Lower lobe of right lung (tissue), 2 donors: ENCODE data around the gene TP63. TPM values are rescaled to one million over a fixed set of nuclear protein-coding genes. Genes with fewer than 3 reads are reported as not detected.

Experiments
- ATAC-seq, 2 donors: fragments of 200-7000 bp; cut with Tn5 transposase; one replicate each; pipeline ENCODE4 v1.9.1; 2020 to 2022; ENCODE audit warnings: mild to moderate bottlenecking in 2 of 2, moderate library complexity in 2 of 2
- DNase-seq: peaks from one replicate; pipeline ENCODE4 v3.0.0-alpha.2; 2020
- H3K27ac ChIP-seq: fragments of 200-600 bp; one replicate; pipeline ENCODE4 v1.8.0; 2022
- H3K27me3 ChIP-seq: fragments of 200-600 bp; one replicate; pipeline ENCODE4 v1.8.0; 2022; ENCODE audit warnings: low read depth
- H3K36me3 ChIP-seq: fragments of 200-600 bp; one replicate; pipeline ENCODE4 v1.8.0; 2022; ENCODE audit warnings: mild to moderate bottlenecking
- H3K4me1 ChIP-seq: fragments of 200-600 bp; one replicate; pipeline ENCODE4 v1.8.0; 2022
- H3K4me3 ChIP-seq: fragments of 200-600 bp; one replicate; pipeline ENCODE4 v1.8.0; 2022; ENCODE audit warnings: mild to moderate bottlenecking
- H3K9me3 ChIP-seq: fragments of 200-600 bp; one replicate; pipeline ENCODE4 v1.8.0; 2022
- intact Hi-C: fragments of 100-400 bp; cut with DNase I; formaldehyde crosslinking; loops from one replicate; pipeline ENCODE4 v1.11.0; 2022
- total RNA-seq: library from RNA; stranded (reverse); fragmentation: NEBNext Ultra II Directional; extraction: Animal tissue kit (Norgen Biotek cat#: 25700); gene quantifications from one replicate; pipeline ENCODE4 v1.2.1, GENCODE V29; 2021
- TF ChIP-seq, protein P1 (sequence below): fragments of 200-600 bp; IDR thresholded peaks from one replicate; pipeline ENCODE4 v1.8.0; 2022; ENCODE audit warnings: antibody characterized with exemption, mild to moderate bottlenecking
- donor health status: DM: no; HTN: yes; CAD: no; lungs with severe emphysema.

TP63 gene
- total RNA-seq, 1 donor from 2014 or later: 2.1 TPM

DNA sequence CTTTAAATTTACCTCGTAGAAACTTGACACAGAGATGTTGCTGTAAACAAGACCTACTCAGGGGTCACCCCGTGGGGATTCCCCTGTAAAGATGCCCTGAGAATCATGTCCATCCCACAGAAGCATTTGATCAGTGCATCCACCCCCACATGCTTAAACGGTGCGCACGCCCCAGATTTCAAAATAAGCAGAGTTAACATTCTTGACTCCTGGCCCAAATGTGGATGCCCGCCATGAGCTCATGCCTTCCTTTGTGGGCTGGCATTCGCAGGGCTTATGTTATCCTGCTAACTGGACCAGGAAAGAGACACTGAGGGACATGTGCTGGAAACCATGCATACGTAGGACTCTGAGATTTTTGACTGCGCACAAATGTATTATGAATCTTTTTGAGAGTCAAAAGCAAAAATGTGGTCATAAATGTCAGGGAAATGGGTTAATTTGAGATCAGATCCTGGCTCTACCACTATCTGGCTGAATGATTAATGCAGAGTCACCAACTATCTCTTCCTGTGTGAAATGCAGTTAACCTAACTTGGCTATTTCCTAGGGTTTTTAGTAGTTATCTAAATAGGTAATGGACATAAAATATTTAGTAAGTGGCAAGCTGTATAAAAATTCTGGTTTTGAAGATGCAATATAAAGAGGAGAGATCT, 9.1 kb upstream of the TP63 start:
- Histone ChIP-seq H3K36me3 (no peaks in the 10 kb centered on the region), H3K9me3 (no peaks in the 10 kb centered on the region), H3K27ac (no peak overlapping the region), H3K4me1 (no peaks in the 10 kb centered on the region), H3K4me3 (no peak overlapping the region), H3K27me3 (no peaks in the 10 kb centered on the region)
- ATAC-seq (no peak), DNase-seq (no peak)
- TF ChIP-seq, protein P1, sequence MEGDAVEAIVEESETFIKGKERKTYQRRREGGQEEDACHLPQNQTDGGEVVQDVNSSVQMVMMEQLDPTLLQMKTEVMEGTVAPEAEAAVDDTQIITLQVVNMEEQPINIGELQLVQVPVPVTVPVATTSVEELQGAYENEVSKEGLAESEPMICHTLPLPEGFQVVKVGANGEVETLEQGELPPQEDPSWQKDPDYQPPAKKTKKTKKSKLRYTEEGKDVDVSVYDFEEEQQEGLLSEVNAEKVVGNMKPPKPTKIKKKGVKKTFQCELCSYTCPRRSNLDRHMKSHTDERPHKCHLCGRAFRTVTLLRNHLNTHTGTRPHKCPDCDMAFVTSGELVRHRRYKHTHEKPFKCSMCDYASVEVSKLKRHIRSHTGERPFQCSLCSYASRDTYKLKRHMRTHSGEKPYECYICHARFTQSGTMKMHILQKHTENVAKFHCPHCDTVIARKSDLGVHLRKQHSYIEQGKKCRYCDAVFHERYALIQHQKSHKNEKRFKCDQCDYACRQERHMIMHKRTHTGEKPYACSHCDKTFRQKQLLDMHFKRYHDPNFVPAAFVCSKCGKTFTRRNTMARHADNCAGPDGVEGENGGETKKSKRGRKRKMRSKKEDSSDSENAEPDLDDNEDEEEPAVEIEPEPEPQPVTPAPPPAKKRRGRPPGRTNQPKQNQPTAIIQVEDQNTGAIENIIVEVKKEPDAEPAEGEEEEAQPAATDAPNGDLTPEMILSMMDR: no peak
- intact Hi-C loops: no loop called here

DNA sequence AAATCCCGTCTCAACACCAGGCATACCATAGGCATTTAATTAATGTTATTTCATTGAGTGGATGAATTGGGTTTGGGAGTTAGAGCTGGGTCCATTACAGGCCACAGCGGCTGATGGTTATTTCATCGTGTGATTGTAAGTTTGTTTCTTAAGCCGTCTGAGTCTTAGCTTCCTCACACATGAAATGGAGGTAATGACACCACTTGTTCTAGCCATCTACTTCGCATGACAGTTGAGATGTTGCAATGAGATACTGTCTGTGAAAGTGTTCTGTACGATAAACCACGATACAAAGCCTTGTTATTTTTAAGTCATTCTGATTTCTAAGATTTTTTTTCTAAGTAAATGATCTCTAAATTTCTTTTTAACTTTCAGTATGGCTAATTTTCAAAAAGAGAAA, 8.6 kb upstream of the TP63 start:
- no peak for DNase-seq
- ATAC-seq: no peak
- intact Hi-C loops: no loop called here
- no peaks in the 10 kb centered on the region for H3K27me3 ChIP-seq
- H3K4me3 ChIP-seq: no peak overlapping the region
- no peaks in the 10 kb centered on the region for H3K4me1 ChIP-seq
- H3K36me3 ChIP-seq: no peaks in the 10 kb centered on the region
- H3K9me3 ChIP-seq: no peaks in the 10 kb centered on the region
- TF ChIP-seq, protein P1: no peak
- no peak overlapping the region for H3K27ac ChIP-seq

DNA sequence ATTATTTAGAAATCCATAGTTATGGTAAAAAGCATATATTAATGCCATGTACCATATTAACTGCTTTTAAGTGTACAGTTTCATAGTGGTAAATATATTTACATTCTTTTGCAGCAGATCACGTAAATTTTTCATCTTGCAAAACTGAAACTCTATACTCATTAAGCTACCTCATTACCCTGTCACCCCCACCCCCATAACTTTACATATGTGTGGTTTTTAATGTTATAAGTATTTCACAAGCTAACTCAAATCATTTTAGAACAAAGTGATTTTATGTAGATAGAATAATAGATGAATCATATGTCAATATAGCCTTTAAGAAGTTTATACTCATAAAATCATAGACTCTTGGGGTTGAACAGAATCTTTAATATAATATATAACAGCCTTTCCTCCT, 7.1 kb upstream of the TP63 start:
- no peak for DNase-seq
- Histone ChIP-seq H3K4me1 (no peaks in the 10 kb centered on the region), H3K4me3 (no peak overlapping the region), H3K9me3 (no peaks in the 10 kb centered on the region), H3K27me3 (no peaks in the 10 kb centered on the region), H3K36me3 (no peaks in the 10 kb centered on the region), H3K27ac (no peak overlapping the region)
- ATAC-seq: no peak
- intact Hi-C loops: no loop called here
- TF ChIP-seq, protein P1: no peak

DNA sequence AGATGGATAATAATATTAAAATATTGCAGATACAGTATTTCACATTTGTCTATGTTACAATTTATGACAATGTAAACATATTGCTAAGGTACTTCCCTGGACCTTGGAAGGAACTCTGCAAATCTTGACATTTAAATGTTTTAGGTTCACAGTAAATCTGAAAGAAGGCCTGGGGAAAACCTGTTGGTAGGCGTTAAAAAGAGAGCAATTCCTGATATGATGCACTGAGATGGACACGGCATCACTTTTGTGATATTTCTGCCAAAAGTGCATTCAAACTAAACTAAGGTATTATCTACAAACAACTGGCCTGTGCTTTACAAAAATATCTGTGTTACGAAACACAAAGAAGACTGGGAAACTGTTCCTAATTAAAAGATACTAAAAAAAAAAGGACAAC, 6.1 kb upstream of the TP63 start:
- Histone ChIP-seq H3K9me3 (no peaks in the 10 kb centered on the region), H3K4me3 (no peak overlapping the region), H3K36me3 (no peaks in the 10 kb centered on the region), H3K27ac (no peak overlapping the region), H3K27me3 (no peaks in the 10 kb centered on the region), H3K4me1 (peaks cover 8% of the 10 kb centered on the region)
- ATAC-seq (no peak), DNase-seq (no peak)
- intact Hi-C loops: no loop called here
- TF ChIP-seq, protein P1: no peak

DNA sequence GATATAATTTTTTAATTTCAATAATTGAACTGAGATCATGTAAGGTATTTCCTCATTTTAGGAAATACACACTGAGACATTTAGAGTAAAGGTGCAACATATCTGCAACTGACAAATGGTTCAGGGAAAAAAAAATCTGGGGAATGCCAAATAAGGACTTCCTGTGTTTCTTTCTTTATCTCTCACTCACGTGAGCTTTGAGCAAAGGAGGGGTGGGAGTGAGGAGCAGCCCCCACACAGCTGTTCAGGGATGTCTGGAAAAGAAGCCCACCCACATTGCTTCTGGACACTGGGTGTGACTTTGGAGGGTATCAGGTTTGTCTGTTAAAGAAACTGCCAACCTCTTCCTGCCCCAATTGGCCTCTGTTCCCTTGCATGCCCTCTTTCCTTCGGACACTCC, 5.6 kb upstream of the TP63 start:
- H3K27ac ChIP-seq: no peak overlapping the region
- H3K9me3 ChIP-seq: no peaks in the 10 kb centered on the region
- intact Hi-C loops: no loop called here
- no peak for DNase-seq
- no peaks in the 10 kb centered on the region for H3K27me3 ChIP-seq
- H3K36me3 ChIP-seq: no peaks in the 10 kb centered on the region
- H3K4me1 ChIP-seq: peaks cover 12% of the 10 kb centered on the region
- no peak overlapping the region for H3K4me3 ChIP-seq
- no peak for ATAC-seq
- TF ChIP-seq, protein P1: no peak
